ENCODE data around the gene ZNF48.
A peak's percentile ranks its signal among the peaks of the same experiment; 100 is the strongest.

The ZNF48 gene

GRCh38 chr16:30358990-30359870 is 36.0 kb upstream of the ZNF48 start:
- DNase-seq, result no peak

GRCh38 chr16:30359871-30360170 is 35.4 kb upstream of the ZNF48 start:
- DNase-seq, result no peak

- DNase-seq, result no peak
Measured at GRCh38 chr16:30361180-30361579, 34.0 kb upstream of the ZNF48 start.

- no peak for DNase-seq
Measured at GRCh38 chr16:30365200-30365599, 30.0 kb upstream of the ZNF48 start.

- no peak for DNase-seq
Measured at GRCh38 chr16:30366511-30366910, 28.7 kb upstream of the ZNF48 start.

GRCh38 chr16:30367349-30368009 is 27.7 kb upstream of the ZNF48 start:
- no peak for DNase-seq

GRCh38 chr16:30368122-30368791 is 27.0 kb upstream of the ZNF48 start:
- DNase-seq, result no peak

- no peak for DNase-seq
Measured at GRCh38 chr16:30368792-30369090, 26.5 kb upstream of the ZNF48 start.

- no peak for DNase-seq
Measured at GRCh38 chr16:30369091-30369937, 25.9 kb upstream of the ZNF48 start.

GRCh38 chr16:30369938-30370455 is 25.2 kb upstream of the ZNF48 start:
- DNase-seq, result no peak

- DNase-seq, result peak; percentile 100
Measured at GRCh38 chr16:30370456-30371247, 24.6 kb upstream of the ZNF48 start, which contains the start of gene TBC1D10B. Gene TBC1D10B (minus strand): TSS chr16:30370494. CDS start chr16:30370183, 311 bp downstream.

- no peak for DNase-seq
Measured at GRCh38 chr16:30371248-30371816, 23.9 kb upstream of the ZNF48 start.

GRCh38 chr16:30372038-30372712 is 23.0 kb upstream of the ZNF48 start:
- DNase-seq, result no peak

GRCh38 chr16:30372725-30373124 is 22.5 kb upstream of the ZNF48 start:
- no peak for DNase-seq

GRCh38 chr16:30374538-30374937 is 20.7 kb upstream of the ZNF48 start, which contains the start of gene MYL11:
Gene MYL11 (plus strand): TSS chr16:30374802. CDS start chr16:30374858, 56 bp downstream.
- no peak for DNase-seq

GRCh38 chr16:30375864-30376263 is 19.4 kb upstream of the ZNF48 start:
- DNase-seq, result no peak

- DNase-seq, result no peak
Measured at GRCh38 chr16:30376461-30376902, 18.7 kb upstream of the ZNF48 start.

GRCh38 chr16:30377050-30377811 is 18.0 kb upstream of the ZNF48 start:
- peak; percentile 75 for DNase-seq

GRCh38 chr16:30377812-30378235 is 17.4 kb upstream of the ZNF48 start:
- no peak for DNase-seq

Measured in DMS79 (cell line).